SKM-1 treated with dmso at 0.1 percent for 144 hours (cell line): ENCODE measurements around the gene NOTCH2.
"Not testable (repeated sequence)": the region's sequence is repeated elsewhere in the genome, so short reads cannot be mapped to it uniquely, and the experiment has no call there.

Source experiments
- DNase-seq: peaks from one replicate; lab custom pipeline; 2025; ENCODE audit not compliant: unreplicated experiment; lab: John Stamatoyannopoulos, UW

The NOTCH2 gene

GRCh38 chr1:119975582-119976254, 93.7 kb downstream of the NOTCH2 start:
- DNase-seq: not testable (repeated sequence)

- no peak for DNase-seq
Measured at GRCh38 chr1:119975006-119975405, 94.5 kb downstream of the NOTCH2 start.

GRCh38 chr1:119974013-119974412, 95.4 kb downstream of the NOTCH2 start:
- no peak for DNase-seq

- DNase-seq: no peak
Measured at GRCh38 chr1:119971710-119972570, 97.5 kb downstream of the NOTCH2 start.

- DNase-seq: no peak
Measured at GRCh38 chr1:119968601-119969000, 100.9 kb downstream of the NOTCH2 start.

GRCh38 chr1:119968068-119968492, 101.4 kb downstream of the NOTCH2 start:
- no peak for DNase-seq

- no peak for DNase-seq
Measured at GRCh38 chr1:119966681-119967080, 102.8 kb downstream of the NOTCH2 start.

- no peak for DNase-seq
Measured at GRCh38 chr1:119966020-119966419, 103.4 kb downstream of the NOTCH2 start.

GRCh38 chr1:119964673-119965363, 104.6 kb downstream of the NOTCH2 start:
- no peak for DNase-seq

- no peak for DNase-seq
Measured at GRCh38 chr1:119962296-119962968, 107.0 kb downstream of the NOTCH2 start.

GRCh38 chr1:119960501-119960900, 109.0 kb downstream of the NOTCH2 start:
- no peak for DNase-seq

- no peak for DNase-seq
Measured at GRCh38 chr1:119959268-119960220, 109.9 kb downstream of the NOTCH2 start.

GRCh38 chr1:119958223-119958622, 111.2 kb downstream of the NOTCH2 start:
- no peak for DNase-seq

- no peak for DNase-seq
Measured at GRCh38 chr1:119956306-119956705, 113.2 kb downstream of the NOTCH2 start.

- no peak for DNase-seq
Measured at GRCh38 chr1:119954476-119955422, 114.7 kb downstream of the NOTCH2 start.

- no peak for DNase-seq
Measured at GRCh38 chr1:119953266-119953998, 116.0 kb downstream of the NOTCH2 start.

GRCh38 chr1:119952496-119952895, 117.0 kb downstream of the NOTCH2 start:
- no peak for DNase-seq
